Activated CD8-positive, alpha-beta memory T cell treated with anti-CD3 and anti-CD28 coated beads for 36 hours (primary cell): Measurements from ENCODE around the gene SEPTIN2. TPM values are rescaled to one million over a fixed set of nuclear protein-coding genes. Genes with fewer than 3 reads are reported as not detected.
"Not testable (repeated sequence)": the region's sequence is repeated elsewhere in the genome, so short reads cannot be mapped to it uniquely, and the experiment has no call there.

Source experiments
- CTCF ChIA-PET: fragments of 350-600 bp; sonication (Branson Sonifier 250); formaldehyde crosslinking; loops from one replicate; lab custom pipeline; 2021; ENCODE audit warnings: antibody characterized with exemption; lab: Charles Lee
- POLR2A ChIA-PET: fragments of 350-600 bp; sonication (Branson Sonifier 250); formaldehyde crosslinking; loops from one replicate; lab custom pipeline; 2021; ENCODE audit warnings: antibody characterized with exemption; lab: Charles Lee
- total RNA-seq, 2 experiments: library from RNA; stranded (reverse); gene quantifications; one replicate each; pipeline ENCODE4 v1.2.3, GENCODE V29; 2021

The SEPTIN2 gene
- total RNA-seq, 2 experiments from 2014 or later: 276 to 296 TPM

DNA sequence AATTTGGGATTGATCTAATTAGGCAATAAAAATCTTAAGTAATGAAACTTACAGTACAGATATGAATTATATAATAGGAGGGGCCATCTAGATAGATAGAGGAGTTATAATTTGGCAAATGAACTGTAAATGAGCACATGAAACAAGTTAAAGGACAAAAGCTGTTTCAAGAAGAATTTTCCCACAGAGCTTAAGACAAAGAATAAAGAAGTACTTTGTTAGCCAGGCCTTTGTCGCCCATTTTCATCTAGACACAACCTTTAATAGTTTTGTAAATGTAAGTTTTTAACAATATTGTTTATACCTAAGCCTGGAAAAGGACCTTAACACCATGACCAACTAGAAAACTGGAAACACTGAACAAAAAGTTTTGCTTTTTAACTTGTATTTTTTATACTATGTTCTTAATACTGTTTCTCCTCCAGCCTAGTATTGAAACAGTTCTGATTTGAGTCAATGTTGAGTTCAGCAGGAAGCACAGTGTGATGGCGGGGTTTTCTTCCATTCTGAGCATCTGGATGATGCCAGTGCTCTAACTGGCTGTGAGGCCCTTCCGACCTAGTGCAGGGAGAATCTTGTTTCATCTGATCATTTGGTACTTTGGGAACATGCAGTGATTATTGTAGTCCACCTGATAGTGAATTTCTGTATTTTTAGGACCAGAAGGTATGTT lies 77.9 kb downstream of the SEPTIN2 start:
- POLR2A ChIA-PET: no interaction called here

DNA sequence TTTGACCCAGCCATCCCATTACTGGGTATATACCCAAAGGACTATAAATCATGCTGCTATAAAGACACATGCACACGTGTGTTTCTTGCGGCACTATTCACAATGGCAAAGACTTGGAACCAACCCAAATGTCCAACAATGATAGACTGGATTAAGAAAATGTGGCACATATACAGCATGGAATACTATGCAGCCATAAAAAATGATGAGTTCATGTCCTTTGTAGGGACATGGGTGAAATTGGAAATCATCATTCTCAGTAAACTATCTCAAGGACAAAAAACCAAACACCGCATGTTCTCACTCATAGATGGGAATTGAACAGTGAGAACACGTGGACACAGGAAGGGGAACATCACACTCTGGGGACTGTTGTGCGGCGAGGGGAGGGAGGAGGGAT lies 81.1 kb downstream of the SEPTIN2 start:
- CTCF ChIA-PET: not testable (repeated sequence)

More for the DNA sequence above, 77.9 kb downstream of the SEPTIN2 start:
- CTCF ChIA-PET: no interaction called here

GRCh38 chr2:241399941-241400922 lies 84.5 kb downstream of the SEPTIN2 start:
- ChIA-PET POLR2A (no interaction called here), CTCF (no interaction called here)

More for the DNA sequence above, 81.1 kb downstream of the SEPTIN2 start:
- POLR2A ChIA-PET: not testable (repeated sequence)

Other genes with a start within 250 kb of the SEPTIN2 start
- 10 to 100 TPM; 41.3 to 41.4 TPM for gene MTERF4, start 213.6 kb upstream of the SEPTIN2 start, total RNA-seq
- 10 to 100 TPM; 73.6 to 73.8 TPM for gene PASK, start 166.5 kb upstream of the SEPTIN2 start, total RNA-seq
- gene PPP1R7, start 165.5 kb upstream of the SEPTIN2 start, total RNA-seq: 10 to 100 TPM; 90.2 to 92.0 TPM
- 1 to 10 TPM; 3.1 to 4.0 TPM for gene ANO7, start 127.2 kb upstream of the SEPTIN2 start, total RNA-seq
- 100 to 1,000 TPM; 293 to 310 TPM for gene HDLBP, start 253 bp upstream of the SEPTIN2 start, total RNA-seq
- gene FARP2, start 40.4 kb downstream of the SEPTIN2 start, total RNA-seq: 10 to 100 TPM; 35.5 to 35.9 TPM
- gene STK25, start 192.7 kb downstream of the SEPTIN2 start, total RNA-seq: 100 to 1,000 TPM in 1 of 2 experiments, 10 to 100 TPM in 1; 97.6 to 113 TPM
- under 1 TPM in 1 of 2 experiments, not detected in 1; 0.06 TPM for gene BOK, start 242.8 kb downstream of the SEPTIN2 start, total RNA-seq